ENCODE measurements around the gene FCHSD2. TPM values are rescaled to one million over a fixed set of nuclear protein-coding genes. Genes with fewer than 3 reads are reported as not detected.

FCHSD2 gene
- total and polyA plus RNA-seq, 9 of the 15 experiments (the other 6 are each of a cell fraction or from before 2014, with no cell fraction given), result 1.8 to 14.7 (median 6.4) TPM

- TF ChIP-seq MAZ (CRISPR knock-in tag; conservative IDR thresholded peaks at IDR 0.05 in 1 of 2, IDR thresholded peaks at IDR 0.05 in 1 of 2), result no peak
Measured at GRCh38 chr11:73188301-73188700, 46.2 kb upstream of the FCHSD2 start (continued).

GRCh38 chr11:73187854-73188253 lies 45.7 kb upstream of the FCHSD2 start:
- Histone ChIP-seq H3K79me2 (ENCODE audit: control insufficient read depth, insufficient read depth, low read length) (no peaks in the 10 kb centered on the region), H3K9me1 (ENCODE audit: control insufficient read depth, insufficient read depth, low read length) (no peaks in the 10 kb centered on the region), H4K20me1 (replicated peaks; ENCODE audit: control insufficient read depth, insufficient read depth, low read length) (peaks cover 7% of the 10 kb centered on the region; the same call in 1 of the 2 replicates), H3K36me3 (ENCODE audit: control insufficient read depth, insufficient read depth, low read length) (no peaks in the 10 kb centered on the region), H3K4me2 (ENCODE audit: insufficient read depth, low read length) (no peak overlapping the region), H3K9me3 (replicated peaks; ENCODE audit: control insufficient read depth, insufficient read depth, low read depth, low read length) (no peaks in the 10 kb centered on the region), H3K4me3 (no peak overlapping the region), H2AFZ (ENCODE audit: low read depth, low read length) (no peak overlapping the region), H3K27ac (ENCODE audit: extremely low read depth, low read depth, low read length) (no peak overlapping the region), H3K9ac (ENCODE audit: insufficient read depth in 1 of 2, low read depth in 2 of 2, low read length in 2 of 2) (no peak overlapping the region), H3K27me3 (ENCODE audit: control insufficient read depth in 2 of 2, insufficient read depth in 2 of 2, low read length in 2 of 2) (peaks cover 9 to 27% of the 10 kb centered on the region in 2 experiments; a peak in 4 of 5 replicates), H3K4me1 (replicated peaks in 1 of 2; ENCODE audit: control insufficient read depth in 2 of 2, insufficient read depth in 2 of 2, low read length in 2 of 2) (peaks cover 10 to 28% of the 10 kb centered on the region in 2 experiments; a peak in 4 of 5 replicates)
- ChIA-PET CTCF (ENCODE audit: low intra/inter-chr PET ratio) (no interaction called here), POLR2A (interaction anchor here (0.6 kb wide), 1 partner anchor 11 kb away, joined by 3 read pairs; no protein-coding TSS in a partner anchor)
- in situ Hi-C loops (cut with MboI) (loop anchor here (5.0 to 10.0 kb wide), 3 partner anchors 49 to 463 kb away; no protein-coding TSS in a partner anchor), intact Hi-C loops (cut with micrococcal nuclease) (no loop called here)
- no TSS peak for BruUV-seq (replicated peaks)
- 0% methylated on average over 1 of the region's 1 CpG for whole genome bisulfite sequencing (ENCODE audit: insufficient coverage, low coverage, missing lambda C conversion rate)
- DNase-seq (ENCODE audit: extremely low read depth in 1 of 4, low spot score in 3 of 4) (no peak), FAIRE-seq (no peak), ATAC-seq (no peak)
- TF ChIP-seq LEF1 (IDR thresholded peaks at IDR 0.05), result no peak
- no peak for TF ChIP-seq RBM14 (IDR thresholded peaks at IDR 0.05; ENCODE audit: borderline replicate concordance, insufficient read depth, low read depth, low read length)
- no peak for TF ChIP-seq CXXC5 (CRISPR knock-in tag; IDR thresholded peaks at IDR 0.05)
- TF ChIP-seq MYC (IDR thresholded peaks at IDR 0.05; ENCODE audit: low read depth, low read length), result no peak
- TF ChIP-seq MYC (CRISPR knock-in tag; IDR thresholded peaks at IDR 0.05; ENCODE audit: borderline replicate concordance, low read depth), result no peak
- TF ChIP-seq SNIP1 (IDR thresholded peaks at IDR 0.05; ENCODE audit: low read depth), result no peak
- no peak for TF ChIP-seq DIDO1 (tag; IDR thresholded peaks at IDR 0.05; ENCODE audit: low read depth)
- no peak for TF ChIP-seq PCBP2 (IDR thresholded peaks at IDR 0.05; ENCODE audit: low read depth, low read length, poor library complexity, severe bottlenecking)
- TF ChIP-seq TSHZ1 (CRISPR knock-in tag; IDR thresholded peaks at IDR 0.05), result no peak
- TF ChIP-seq RBM15 (IDR thresholded peaks at IDR 0.05; ENCODE audit: insufficient read depth, low read length), result no peak
- no peak for TF ChIP-seq ZNF75A (CRISPR knock-in tag; IDR thresholded peaks at IDR 0.05)
- no peak for TF ChIP-seq TAF7 (tag; IDR thresholded peaks at IDR 0.05)
- no peak for TF ChIP-seq KDM4B (IDR thresholded peaks at IDR 0.05; ENCODE audit: borderline replicate concordance in 2 of 2, low read depth in 1 of 2)
- no peak for TF ChIP-seq ZNF707 (CRISPR knock-in tag; conservative IDR thresholded peaks at IDR 0.05)
- TF ChIP-seq CREB5 (CRISPR knock-in tag; IDR thresholded peaks at IDR 0.05), result no peak
- no peak for TF ChIP-seq EZH2 (IDR thresholded peaks at IDR 0.05; ENCODE audit: borderline replicate concordance, low read depth, low read length)

Measured in K562 (cell line).